Nephron (organoid): Measurements from ENCODE around the gene LHFPL4.
"Not testable (repeated sequence)": the region's sequence is repeated elsewhere in the genome, so short reads cannot be mapped to it uniquely, and the experiment has no call there.

Source experiments
- H3K27ac Mint-ChIP-seq, 3 experiments: 2 replicates each; pipeline ENCODE4 v1.8.0; 2020; ENCODE audit warnings: mixed read lengths in 3 of 3, mild to moderate bottlenecking in 2 of 3, moderate library complexity in 1 of 3
- H3K27me3 Mint-ChIP-seq: 2 replicates; pipeline ENCODE4 v1.8.0; 2021; ENCODE audit warnings: low read depth, mild to moderate bottlenecking, moderate library complexity, mixed read lengths
- H3K36me3 Mint-ChIP-seq: 2 replicates; pipeline ENCODE4 v1.8.0; 2020; ENCODE audit warnings: low read depth, mixed read lengths
- H3K4me1 Mint-ChIP-seq: 2 replicates; pipeline ENCODE4 v1.8.0; 2020; ENCODE audit warnings: mixed read lengths
- H3K4me3 Mint-ChIP-seq, 3 experiments: 2 replicates each; pipeline ENCODE4 v1.8.0; 2020; ENCODE audit warnings: mild to moderate bottlenecking in 3 of 3, mixed read lengths in 3 of 3, moderate library complexity in 2 of 3
- H3K9me3 Mint-ChIP-seq: 2 replicates; pipeline ENCODE4 v1.8.0; 2020; ENCODE audit warnings: mixed read lengths
- TF ChIP-seq, protein P1 (sequence below), 3 experiments: fragments of 200-600 bp; sonication (generic); IDR thresholded peaks; one replicate each; pipeline ENCODE4 v1.5.0; 2021; ENCODE audit warnings: antibody characterized with exemption in 3 of 3; ENCODE audit not compliant: unreplicated experiment in 3 of 3

The LHFPL4 gene

DNA sequence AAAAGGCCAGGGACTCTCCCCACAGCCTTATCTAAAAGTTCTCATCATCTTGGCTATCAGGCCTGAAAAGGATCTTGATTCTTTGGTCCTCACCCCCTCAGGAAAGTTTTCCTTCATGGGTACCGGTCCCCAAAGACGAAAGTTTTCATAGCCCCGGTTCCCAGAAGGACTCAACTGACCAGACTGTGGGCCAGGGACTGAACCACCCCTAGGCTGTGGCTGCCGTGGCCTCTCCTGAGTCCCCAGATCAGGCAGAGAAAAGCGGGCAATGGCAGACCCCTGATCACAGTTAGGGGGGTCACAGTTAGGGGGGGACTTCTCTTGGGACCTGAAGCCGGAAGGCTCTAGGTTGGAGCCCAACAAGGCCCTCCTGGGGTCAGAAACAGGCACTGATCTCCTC lies 54.8 kb downstream of the LHFPL4 start:
- peaks cover 8% of the 10 kb centered on the region for H3K36me3 Mint-ChIP-seq
- TF ChIP-seq, protein P1, sequence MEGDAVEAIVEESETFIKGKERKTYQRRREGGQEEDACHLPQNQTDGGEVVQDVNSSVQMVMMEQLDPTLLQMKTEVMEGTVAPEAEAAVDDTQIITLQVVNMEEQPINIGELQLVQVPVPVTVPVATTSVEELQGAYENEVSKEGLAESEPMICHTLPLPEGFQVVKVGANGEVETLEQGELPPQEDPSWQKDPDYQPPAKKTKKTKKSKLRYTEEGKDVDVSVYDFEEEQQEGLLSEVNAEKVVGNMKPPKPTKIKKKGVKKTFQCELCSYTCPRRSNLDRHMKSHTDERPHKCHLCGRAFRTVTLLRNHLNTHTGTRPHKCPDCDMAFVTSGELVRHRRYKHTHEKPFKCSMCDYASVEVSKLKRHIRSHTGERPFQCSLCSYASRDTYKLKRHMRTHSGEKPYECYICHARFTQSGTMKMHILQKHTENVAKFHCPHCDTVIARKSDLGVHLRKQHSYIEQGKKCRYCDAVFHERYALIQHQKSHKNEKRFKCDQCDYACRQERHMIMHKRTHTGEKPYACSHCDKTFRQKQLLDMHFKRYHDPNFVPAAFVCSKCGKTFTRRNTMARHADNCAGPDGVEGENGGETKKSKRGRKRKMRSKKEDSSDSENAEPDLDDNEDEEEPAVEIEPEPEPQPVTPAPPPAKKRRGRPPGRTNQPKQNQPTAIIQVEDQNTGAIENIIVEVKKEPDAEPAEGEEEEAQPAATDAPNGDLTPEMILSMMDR (IDR thresholded peaks at IDR 0.05; ENCODE audit: unreplicated experiment in 3 of 3), result no peak
- no peaks in the 10 kb centered on the region for H3K4me1 Mint-ChIP-seq

DNA sequence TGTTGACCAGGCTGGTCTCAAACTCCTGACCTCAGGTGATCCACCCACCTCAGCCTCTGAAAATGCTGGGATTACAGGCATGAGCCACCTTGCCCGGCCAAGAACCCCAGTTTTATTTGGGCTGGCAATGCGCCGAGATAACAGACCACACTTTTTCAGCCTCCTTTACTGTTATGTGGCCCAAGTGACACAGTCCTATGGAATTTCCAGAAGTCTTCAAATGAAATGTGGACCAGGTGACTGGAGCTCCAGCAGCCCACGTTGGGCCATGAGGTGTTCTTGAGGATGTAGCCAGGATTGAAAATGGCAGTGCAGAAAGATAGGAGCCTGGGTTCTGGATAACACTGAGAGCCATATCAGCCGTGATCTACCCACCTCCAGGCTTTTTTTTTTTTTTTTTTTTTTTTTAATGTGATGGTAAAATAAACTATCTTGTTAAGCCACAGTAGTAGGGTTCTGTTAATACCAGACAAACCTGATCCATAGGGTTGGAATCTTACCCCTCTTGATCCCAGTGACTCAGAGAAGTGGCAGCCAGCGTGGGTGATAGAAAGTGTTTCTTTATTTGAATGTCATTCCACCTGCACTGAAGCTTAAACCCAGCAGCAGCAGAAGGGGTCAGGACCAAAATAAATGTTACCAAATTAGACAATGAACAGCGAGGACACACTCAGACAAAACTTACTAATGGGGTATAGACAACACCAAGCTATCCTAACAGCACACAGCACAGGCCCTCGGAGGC lies 55.6 kb downstream of the LHFPL4 start:
- H3K27ac Mint-ChIP-seq, result no peak overlapping the region
- no peaks in the 10 kb centered on the region for H3K4me1 Mint-ChIP-seq
- TF ChIP-seq, protein P1 (IDR thresholded peaks at IDR 0.05; ENCODE audit: unreplicated experiment in 3 of 3), result no peak
- H3K9me3 Mint-ChIP-seq, result no peaks in the 10 kb centered on the region
- H3K27me3 Mint-ChIP-seq, result peaks cover 34% of the 10 kb centered on the region
- no peak overlapping the region for H3K4me3 Mint-ChIP-seq
- peaks cover 13% of the 10 kb centered on the region for H3K36me3 Mint-ChIP-seq

More for the DNA sequence above, 54.8 kb downstream of the LHFPL4 start:
- Mint-ChIP-seq H3K4me3 (no peak overlapping the region), H3K9me3 (no peaks in the 10 kb centered on the region), H3K27me3 (peaks cover 38% of the 10 kb centered on the region), H3K27ac (no peak overlapping the region)

DNA sequence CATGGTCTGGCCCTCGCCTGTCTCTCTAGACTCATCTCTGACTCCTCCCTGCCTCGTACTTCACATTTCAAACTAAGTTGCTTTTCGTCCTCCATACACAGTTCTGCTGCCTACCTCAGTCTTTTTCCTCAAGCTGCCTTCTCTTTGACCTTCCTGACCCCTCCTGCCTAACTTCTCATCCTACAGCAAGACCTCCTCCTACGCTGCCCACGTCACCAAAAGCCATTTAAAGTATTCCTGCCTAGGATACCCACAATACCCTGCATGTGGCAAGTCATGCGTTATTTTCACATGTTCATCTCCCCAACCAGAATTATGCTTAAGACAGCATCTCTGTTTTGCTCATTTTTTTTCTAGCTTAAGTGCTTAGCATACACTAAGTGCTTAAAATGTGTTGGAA lies 56.7 kb downstream of the LHFPL4 start:
- Mint-ChIP-seq H3K4me3 (no peak overlapping the region), H3K9me3 (no peaks in the 10 kb centered on the region), H3K36me3 (peaks cover 13% of the 10 kb centered on the region)

DNA sequence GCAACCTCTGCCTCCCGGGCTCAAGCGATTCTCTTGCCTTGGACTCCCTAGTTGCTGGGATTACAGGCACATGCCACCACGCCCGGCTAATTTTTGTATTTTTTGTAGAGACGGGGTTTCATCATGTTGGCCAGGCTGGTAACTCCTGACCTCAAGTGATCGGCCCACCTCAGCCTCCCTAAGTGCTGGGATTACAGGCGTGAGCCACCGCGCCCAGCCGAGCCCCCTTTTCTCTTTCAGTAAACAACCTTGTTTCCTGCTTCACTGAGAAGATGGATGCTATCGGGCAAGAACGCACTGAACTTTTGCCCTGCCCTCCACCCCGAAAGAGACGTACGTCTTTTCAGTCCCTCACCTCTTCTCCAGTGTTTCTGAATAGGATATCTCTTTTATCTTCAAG lies 59.6 kb downstream of the LHFPL4 start:
- not testable (repeated sequence) for H3K4me3 Mint-ChIP-seq, H3K27ac Mint-ChIP-seq, H3K4me1 Mint-ChIP-seq, H3K9me3 Mint-ChIP-seq, H3K27me3 Mint-ChIP-seq
- peaks cover 13% of the 10 kb centered on the region for H3K36me3 Mint-ChIP-seq

More for the DNA sequence above, 56.7 kb downstream of the LHFPL4 start:
- Mint-ChIP-seq H3K4me1 (no peaks in the 10 kb centered on the region), H3K27me3 (peaks cover 32% of the 10 kb centered on the region), H3K27ac (no peak overlapping the region)
- TF ChIP-seq, protein P1 (IDR thresholded peaks at IDR 0.05; ENCODE audit: unreplicated experiment in 3 of 3), result no peak

DNA sequence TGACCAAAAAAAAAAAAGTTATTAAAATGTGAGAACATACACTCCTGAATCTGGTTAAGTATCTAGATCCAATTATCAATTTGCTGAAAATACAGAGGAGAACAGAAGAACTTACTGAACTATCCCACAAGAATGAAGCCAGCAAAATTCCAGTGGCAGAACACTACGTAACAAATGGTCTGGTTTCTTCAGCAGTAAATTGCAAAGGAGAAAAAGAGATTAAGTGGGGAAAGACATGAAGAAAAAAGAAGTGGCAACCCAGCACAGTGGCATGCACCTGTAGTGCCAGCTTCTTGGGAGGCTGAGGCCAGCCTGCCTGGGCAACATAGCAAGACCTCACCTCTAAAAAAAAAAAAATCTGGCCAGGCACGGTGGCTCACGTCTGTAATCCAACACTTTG lies 62.1 kb downstream of the LHFPL4 start:
- Mint-ChIP-seq H3K27ac (no peak overlapping the region), H3K4me1 (no peaks in the 10 kb centered on the region), H3K27me3 (no peaks in the 10 kb centered on the region), H3K36me3 (peaks cover 28% of the 10 kb centered on the region), H3K9me3 (peaks cover 7% of the 10 kb centered on the region), H3K4me3 (no peak overlapping the region)
- TF ChIP-seq, protein P1 (IDR thresholded peaks at IDR 0.05; ENCODE audit: unreplicated experiment in 3 of 3), result no peak

DNA sequence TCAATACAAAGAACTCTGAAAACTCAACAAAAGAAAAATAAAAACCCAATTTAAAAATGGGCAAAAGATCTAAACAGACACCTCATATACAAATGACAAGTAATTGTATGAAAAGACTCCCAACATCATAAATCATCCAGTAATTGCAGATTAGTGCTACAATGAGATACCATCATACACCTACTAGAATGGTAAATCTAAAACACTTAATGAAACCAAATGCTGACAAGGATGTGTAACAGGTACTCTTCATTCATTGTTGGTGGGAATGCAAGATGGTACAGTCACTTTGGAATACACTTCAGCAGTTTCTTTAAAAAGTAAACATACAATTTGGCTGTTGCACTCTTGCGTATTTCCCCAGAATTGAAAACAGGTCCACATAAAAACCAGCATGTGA lies 68.4 kb downstream of the LHFPL4 start:
- TF ChIP-seq, protein P1 (IDR thresholded peaks at IDR 0.05; ENCODE audit: unreplicated experiment in 3 of 3), result no peak
- Mint-ChIP-seq H3K27me3 (no peaks in the 10 kb centered on the region), H3K27ac (no peak overlapping the region), H3K4me1 (no peaks in the 10 kb centered on the region), H3K36me3 (peaks cover 72% of the 10 kb centered on the region), H3K9me3 (peaks cover 7% of the 10 kb centered on the region), H3K4me3 (no peak overlapping the region)
